H9 (cell line): Measurements from ENCODE around the gene AKAP9. TPM values are rescaled to one million over a fixed set of nuclear protein-coding genes. Genes with fewer than 3 reads are reported as not detected.

ENCODE experiments used
- DNase-seq: peaks from one replicate; pipeline ENCODE4 v3.0.0-alpha.2; 2017
- H2AFZ ChIP-seq: one replicate; pipeline ENCODE4 v1.6.1; 2013; ENCODE audit warnings: mild to moderate bottlenecking, low read length, control low read depth, moderate library complexity
- H2AK5ac ChIP-seq: 2 replicates; pipeline ENCODE4 v1.6.1; 2013; ENCODE audit warnings: low read length, control low read depth, mixed read lengths; ENCODE audit not compliant: insufficient read length
- H2BK120ac ChIP-seq: one replicate; pipeline ENCODE4 v1.6.1; 2013; ENCODE audit warnings: low read depth, mild to moderate bottlenecking, low read length, control low read depth, inconsistent platforms; ENCODE audit not compliant: poor library complexity, severe bottlenecking
- H2BK12ac ChIP-seq: 2 replicates; pipeline ENCODE4 v1.6.1; 2013; ENCODE audit warnings: low read length, control low read depth, mixed read lengths, low read depth; ENCODE audit not compliant: insufficient read length
- H2BK15ac ChIP-seq: 2 replicates; pipeline ENCODE4 v1.6.1; 2013; ENCODE audit warnings: low read depth, low read length, control low read depth
- H2BK20ac ChIP-seq: one replicate; pipeline ENCODE4 v1.6.1; 2013; ENCODE audit warnings: low read depth, mild to moderate bottlenecking, low read length, control low read depth, inconsistent platforms; ENCODE audit not compliant: poor library complexity, severe bottlenecking
- H2BK5ac ChIP-seq: 2 replicates; pipeline ENCODE4 v1.6.1; 2013; ENCODE audit warnings: low read length, control low read depth, mixed read lengths; ENCODE audit not compliant: insufficient read length
- H3K14ac ChIP-seq: 2 replicates; pipeline ENCODE4 v1.6.1; 2013; ENCODE audit warnings: low read length, control low read depth; ENCODE audit not compliant: insufficient read depth
- H3K18ac ChIP-seq: 2 replicates; pipeline ENCODE4 v1.6.1; 2013; ENCODE audit warnings: low read depth, mild to moderate bottlenecking, mixed read lengths, low read length, control low read depth; ENCODE audit not compliant: insufficient read length
- H3K23ac ChIP-seq: 2 replicates; pipeline ENCODE4 v1.6.1; 2013; ENCODE audit warnings: low read length, control low read depth, mixed read lengths, low read depth; ENCODE audit not compliant: insufficient read length
- H3K23me2 ChIP-seq: 2 replicates; pipeline ENCODE4 v1.6.1; 2013; ENCODE audit warnings: low read depth, mild to moderate bottlenecking, mixed read lengths, low read length, control low read depth; ENCODE audit not compliant: insufficient read length, poor library complexity, severe bottlenecking
- H3K27ac ChIP-seq: 2 replicates; pipeline ENCODE4 v1.5.1; 2013; ENCODE audit warnings: low read length, control low read depth, mixed read lengths, low read depth; ENCODE audit not compliant: insufficient read length
- H3K27me3 ChIP-seq: 2 replicates; pipeline ENCODE4 v1.6.1; 2013; ENCODE audit warnings: low read length, control low read depth, inconsistent platforms; ENCODE audit not compliant: insufficient read depth
- H3K4ac ChIP-seq: 2 replicates; pipeline ENCODE4 v1.6.1; 2013; ENCODE audit warnings: low read depth, mild to moderate bottlenecking, control low read depth, inconsistent platforms, low read length, moderate library complexity
- H3K4me1 ChIP-seq: 2 replicates; pipeline ENCODE4 v1.6.1; 2013; ENCODE audit warnings: low read length, control low read depth, inconsistent platforms; ENCODE audit not compliant: insufficient read depth
- H3K4me2 ChIP-seq: 2 replicates; pipeline ENCODE4 v1.6.1; 2013; ENCODE audit warnings: low read length, control low read depth, mixed read lengths; ENCODE audit not compliant: insufficient read length, insufficient read depth
- H3K56ac ChIP-seq: 2 replicates; pipeline ENCODE4 v1.6.1; 2013; ENCODE audit warnings: low read depth, mild to moderate bottlenecking, mixed read lengths, low read length, control low read depth; ENCODE audit not compliant: insufficient read length
- H3K79me1 ChIP-seq: 2 replicates; pipeline ENCODE4 v1.6.1; 2013; ENCODE audit warnings: low read depth, mild to moderate bottlenecking, moderate library complexity, low read length, control low read depth, inconsistent platforms; ENCODE audit not compliant: insufficient read depth, poor library complexity, severe bottlenecking
- H3K79me2 ChIP-seq: 2 replicates; pipeline ENCODE4 v1.6.1; 2013; ENCODE audit warnings: low read length, control low read depth, inconsistent platforms; ENCODE audit not compliant: insufficient read depth
- H3K9ac ChIP-seq: 2 replicates; pipeline ENCODE4 v1.6.1; 2013; ENCODE audit warnings: low read length, control low read depth, mixed read lengths; ENCODE audit not compliant: insufficient read length; ENCODE audit errors: extremely low read depth
- H3K9me3 ChIP-seq: one replicate; pipeline ENCODE4 v1.6.1; 2013; ENCODE audit warnings: low read depth, low read length, inconsistent platforms; ENCODE audit not compliant: control insufficient read depth
- H3T11ph ChIP-seq: one replicate; pipeline ENCODE4 v1.6.1; 2013; ENCODE audit warnings: mild to moderate bottlenecking, low read length, control low read depth, inconsistent platforms
- H4K20me1 ChIP-seq: one replicate; pipeline ENCODE4 v1.6.1; 2013; ENCODE audit not compliant: control insufficient read depth, insufficient read length, insufficient read depth
- H4K5ac ChIP-seq: 2 replicates; pipeline ENCODE4 v1.6.1; 2013; ENCODE audit warnings: low read depth, mild to moderate bottlenecking, mixed read lengths, low read length, control low read depth; ENCODE audit not compliant: insufficient read length
- H4K8ac ChIP-seq: replicated peaks from 2 replicates; pipeline ENCODE4 v1.6.1; 2013; ENCODE audit warnings: low read length, control low read depth, mixed read lengths, low read depth; ENCODE audit not compliant: insufficient read length
- H4K91ac ChIP-seq: 2 replicates; pipeline ENCODE4 v1.6.1; 2013; ENCODE audit warnings: low read depth, mild to moderate bottlenecking, moderate library complexity, mixed read lengths, low read length, control low read depth; ENCODE audit not compliant: insufficient read length
- H3K27ac Mint-ChIP-seq, 3 experiments: 2 replicates in 2 of 3; 3 replicates in 1 of 3; pipeline ENCODE4 v1.8.0; 2020 to 2021; ENCODE audit warnings: mixed read lengths in 3 of 3, mild to moderate bottlenecking in 1 of 3, moderate library complexity in 1 of 3
- H3K27me3 Mint-ChIP-seq: 2 replicates; pipeline ENCODE4 v1.8.0; 2021; ENCODE audit warnings: low read depth, mild to moderate bottlenecking, moderate library complexity, mixed read lengths
- H3K36me3 Mint-ChIP-seq, 3 experiments: 2 replicates in 2 of 3; 3 replicates in 1 of 3; pipeline ENCODE4 v1.8.0; 2020 to 2021; ENCODE audit warnings: low read depth in 3 of 3, mixed read lengths in 3 of 3; ENCODE audit not compliant: insufficient read depth in 1 of 3
- H3K4me1 Mint-ChIP-seq, 2 experiments: 2 replicates each; pipeline ENCODE4 v1.8.0; 2020; ENCODE audit warnings: mixed read lengths in 2 of 2
- H3K4me3 Mint-ChIP-seq, 2 experiments: 2 replicates in 1 of 2; 3 replicates in 1 of 2; pipeline ENCODE4 v1.8.0; 2020 to 2021; ENCODE audit warnings: mild to moderate bottlenecking in 2 of 2, mixed read lengths in 2 of 2, moderate library complexity in 1 of 2
- H3K9me3 Mint-ChIP-seq, 2 experiments: 2 replicates in 1 of 2; 3 replicates in 1 of 2; pipeline ENCODE4 v1.8.0; 2020; ENCODE audit warnings: mild to moderate bottlenecking in 2 of 2, mixed read lengths in 2 of 2, moderate library complexity in 1 of 2
- CTCF ChIP-seq: fragments of 200-600 bp; sonication (generic); conservative IDR thresholded peaks from 3 replicates; pipeline ENCODE4 v1.8.0; 2021; ENCODE audit warnings: antibody characterized with exemption, mild to moderate bottlenecking
- total RNA-seq: library from RNA; stranded (reverse); gene quantifications from 2 replicates; pipeline ENCODE4 v1.2.1, GENCODE V29; 2021

The AKAP9 gene
- total RNA-seq, 1 experiment from 2014 or later: 22.4 TPM

GRCh38 chr7:91912494-91912893, 28.2 kb upstream of the AKAP9 start:
- no peak overlapping the region for H3K4me2 ChIP-seq
- no peak overlapping the region for H3T11ph ChIP-seq
- H2AFZ ChIP-seq: no peak overlapping the region
- H4K91ac ChIP-seq: no peak overlapping the region
- H3K79me1 ChIP-seq: no peaks in the 10 kb centered on the region
- H4K5ac ChIP-seq: no peak overlapping the region
- H2BK20ac ChIP-seq: no peak overlapping the region
- H3K56ac ChIP-seq: no peak overlapping the region
- H3K27ac ChIP-seq: no peak overlapping the region
- no peak overlapping the region for H2BK12ac ChIP-seq
- TF ChIP-seq CTCF: no peak
- H4K8ac ChIP-seq: no peak overlapping the region
- Mint-ChIP-seq H3K36me3 (peaks cover 0 to 8% (median under 1%) of the 10 kb centered on the region in 3 experiments; a peak in 3 of 7 replicates), H3K4me3 (no peak overlapping the region), H3K9me3 (peaks cover 2 to 7% of the 10 kb centered on the region in 2 experiments; a peak in 3 of 5 replicates), H3K4me1 (peaks cover 10% of the 10 kb centered on the region in 2 experiments; a peak in 3 of 4 replicates), H3K27me3 (no peaks in the 10 kb centered on the region), H3K27ac (no peak overlapping the region)
- no peak overlapping the region for H3K4ac ChIP-seq
- no peaks in the 10 kb centered on the region for H3K23me2 ChIP-seq
- H2AK5ac ChIP-seq: no peak overlapping the region
- no peaks in the 10 kb centered on the region for H3K9me3 ChIP-seq
- H3K18ac ChIP-seq: no peak overlapping the region
- no peak overlapping the region for H3K23ac ChIP-seq
- DNase-seq: no peak
- H3K27me3 ChIP-seq: no peaks in the 10 kb centered on the region
- no peak overlapping the region for H3K14ac ChIP-seq
- no peaks in the 10 kb centered on the region for H3K79me2 ChIP-seq
- H2BK15ac ChIP-seq: no peak overlapping the region
- no peak overlapping the region for H2BK5ac ChIP-seq
- no peaks in the 10 kb centered on the region for H4K20me1 ChIP-seq
- H3K4me1 ChIP-seq: no peaks in the 10 kb centered on the region
- no peak overlapping the region for H2BK120ac ChIP-seq
- no peak overlapping the region for H3K9ac ChIP-seq
